Stimulated activated CD4-positive, alpha-beta T cell treated with anti-CD3 and anti-CD28 coated beads, TNF-alpha, amount 100 ng/mL, for 1 hour (primary cell): ENCODE measurements around the gene DLGAP3.

Experiments used
- DNase-seq, 3 donors: peaks; one replicate each; pipeline ENCODE4 v3.0.0-alpha.2; 2020; ENCODE audit warnings: low read depth in 3 of 3, low spot score in 1 of 3

The DLGAP3 gene

GRCh38 chr1:34906222-34906621 lies 23.2 kb downstream of the DLGAP3 start:
- no peak for DNase-seq

- DNase-seq = no peak
These were observed 24.4 kb downstream of the DLGAP3 start for GRCh38 chr1:34905098-34905459.

- DNase-seq = no peak
These were observed 25.0 kb downstream of the DLGAP3 start for GRCh38 chr1:34904236-34905097.

DNA sequence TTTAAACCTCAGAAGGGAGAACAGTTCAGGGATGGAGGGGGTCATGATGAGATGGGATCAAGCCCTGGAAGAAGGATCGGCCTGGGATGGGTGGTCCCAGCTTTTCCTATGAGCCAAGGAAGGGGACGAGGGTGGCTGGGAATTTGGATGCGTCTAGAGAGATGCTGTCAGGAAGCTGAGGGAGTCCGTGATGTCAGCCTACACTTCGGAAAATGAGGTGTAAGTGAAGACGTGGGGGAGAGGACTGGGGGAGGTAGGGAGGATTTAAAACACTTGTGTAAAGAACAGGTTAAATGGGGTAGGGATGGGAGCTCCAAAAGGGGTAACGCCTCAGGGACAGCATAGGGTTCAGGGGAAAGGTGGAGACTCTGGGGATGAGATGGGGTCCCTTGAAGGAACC lies 27.5 kb downstream of the DLGAP3 start:
- no peak for DNase-seq

DNA sequence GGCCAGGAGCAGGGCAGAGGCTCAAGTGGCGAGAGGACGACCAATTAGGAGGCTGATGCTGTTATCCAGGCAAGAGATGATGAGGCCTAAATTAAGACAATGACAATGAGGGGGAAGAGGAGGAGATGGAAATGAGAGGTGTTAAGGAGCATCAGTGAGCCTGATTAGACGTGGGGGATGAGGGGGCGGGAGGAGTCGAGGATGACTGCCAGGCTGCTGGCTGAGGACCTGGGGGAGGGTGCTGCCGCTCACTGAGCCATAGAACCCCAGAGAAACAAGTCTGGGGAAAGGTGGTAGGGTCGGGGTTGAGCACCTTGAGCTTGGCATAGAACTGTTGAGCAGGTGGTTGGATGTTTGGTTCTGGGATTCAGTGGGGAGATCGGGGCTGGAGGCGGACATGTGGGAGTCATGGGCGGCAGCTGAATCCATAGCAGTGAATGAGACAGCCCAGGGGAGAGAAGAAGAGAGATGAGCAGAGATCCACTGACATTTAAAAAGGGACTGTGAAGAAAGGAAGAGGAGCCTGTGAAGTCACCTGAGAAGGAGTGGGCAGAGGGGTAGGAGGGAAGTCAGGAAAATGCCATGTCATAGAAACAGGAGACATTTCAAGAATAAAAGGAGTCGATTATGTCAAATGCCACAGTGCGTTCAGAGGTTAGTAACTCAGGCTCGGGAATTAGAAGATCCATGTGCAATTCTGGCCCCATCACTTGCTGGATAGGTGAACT lies 28.5 kb downstream of the DLGAP3 start:
- no peak for DNase-seq

- no peak for DNase-seq
These were observed 29.5 kb downstream of the DLGAP3 start for GRCh38 chr1:34899906-34900305.

GRCh38 chr1:34899471-34899870 lies 30.0 kb downstream of the DLGAP3 start:
- DNase-seq = no peak

- DNase-seq = no peak
These were observed 31.1 kb downstream of the DLGAP3 start for GRCh38 chr1:34898330-34898761.

- no peak for DNase-seq
These were observed 32.8 kb downstream of the DLGAP3 start for GRCh38 chr1:34896612-34897011.

DNA sequence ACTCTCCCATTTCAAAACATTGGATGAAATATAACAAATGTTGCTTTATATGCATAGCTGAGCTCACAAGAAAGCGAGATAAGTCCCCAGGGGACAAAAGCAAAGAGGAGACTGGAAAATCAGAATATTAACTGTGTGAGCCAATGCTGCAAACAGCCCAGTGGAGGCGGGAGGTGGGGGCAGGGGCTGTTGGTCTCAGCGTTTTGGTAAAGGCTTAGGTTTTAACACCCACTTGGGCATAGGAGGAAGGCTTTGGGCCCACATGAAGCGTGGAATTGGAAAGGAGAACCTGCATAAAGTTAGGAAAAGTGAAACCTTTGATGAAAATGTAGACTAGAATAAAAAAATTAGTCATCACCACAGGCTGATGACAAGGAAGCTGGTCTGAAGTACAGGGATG lies 39.7 kb downstream of the DLGAP3 start:
- no peak for DNase-seq

- DNase-seq = no peak
These were observed 41.9 kb downstream of the DLGAP3 start for GRCh38 chr1:34887593-34887992.

DNA sequence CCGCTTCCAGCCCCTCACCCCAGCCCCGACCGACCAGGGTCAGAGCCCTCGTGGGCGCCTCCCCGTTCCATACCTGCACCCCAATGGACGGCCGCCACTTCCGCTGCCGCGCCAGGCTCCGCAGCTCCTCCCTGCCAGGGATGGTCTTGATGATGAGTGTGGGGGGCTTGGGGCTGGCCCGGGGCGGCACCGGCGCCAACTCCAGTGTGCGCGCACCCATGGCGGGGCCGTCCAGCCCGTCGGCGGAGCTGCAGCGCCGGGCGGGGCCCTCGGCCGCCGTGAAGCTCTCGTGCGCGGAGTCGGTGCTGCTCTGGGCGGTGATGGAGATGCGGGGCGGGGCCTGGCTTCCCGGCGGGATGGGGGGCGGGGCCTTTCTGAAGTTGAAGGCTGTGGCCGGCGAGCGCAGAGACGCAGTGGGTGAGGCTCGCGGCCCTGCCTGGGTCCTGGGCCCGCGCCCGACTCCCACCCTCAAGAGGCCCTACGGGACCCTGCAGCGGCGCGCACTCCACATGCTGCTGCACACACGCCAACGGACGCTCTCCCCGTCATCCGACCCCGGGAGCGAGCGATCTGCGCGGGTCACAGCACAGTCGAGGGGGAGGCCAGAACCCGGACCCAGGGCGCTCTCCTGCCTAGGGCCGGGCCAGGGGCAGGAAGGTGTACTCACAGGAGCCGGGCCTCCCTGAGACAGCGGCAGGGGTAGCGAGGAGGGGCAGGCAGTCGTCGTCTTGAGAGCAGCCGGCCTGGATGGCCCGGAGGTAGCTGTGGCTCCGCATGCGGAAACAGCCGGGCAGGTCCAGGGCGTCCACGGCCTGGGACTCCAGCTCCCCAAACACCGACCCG lies 43.8 kb downstream of the DLGAP3 start:
- peak in 1 of 3 donors; percentile 41 for DNase-seq

DNA sequence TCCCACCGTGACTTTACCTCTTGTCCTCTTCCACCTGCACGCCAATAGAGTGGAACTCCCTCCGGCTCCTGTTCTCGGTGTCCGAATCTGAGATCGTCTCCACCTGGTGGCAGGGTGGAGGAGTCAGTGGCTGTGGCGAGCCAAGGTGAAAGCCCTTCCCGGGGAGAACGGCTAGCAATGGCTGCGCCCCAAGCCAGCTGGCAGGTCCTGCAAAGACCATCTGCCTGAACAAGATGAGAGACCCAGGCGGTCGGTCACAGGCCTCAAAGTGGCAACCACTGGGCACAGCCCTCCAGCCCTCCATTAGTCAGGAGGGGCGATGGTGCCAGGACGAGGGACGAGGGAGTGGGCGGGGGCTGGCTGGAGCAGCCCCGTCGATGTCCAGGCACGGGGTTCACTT lies 44.5 kb downstream of the DLGAP3 start:
- DNase-seq = no peak

- no peak for DNase-seq
These were observed 44.9 kb downstream of the DLGAP3 start for GRCh38 chr1:34884536-34884935.

DNA sequence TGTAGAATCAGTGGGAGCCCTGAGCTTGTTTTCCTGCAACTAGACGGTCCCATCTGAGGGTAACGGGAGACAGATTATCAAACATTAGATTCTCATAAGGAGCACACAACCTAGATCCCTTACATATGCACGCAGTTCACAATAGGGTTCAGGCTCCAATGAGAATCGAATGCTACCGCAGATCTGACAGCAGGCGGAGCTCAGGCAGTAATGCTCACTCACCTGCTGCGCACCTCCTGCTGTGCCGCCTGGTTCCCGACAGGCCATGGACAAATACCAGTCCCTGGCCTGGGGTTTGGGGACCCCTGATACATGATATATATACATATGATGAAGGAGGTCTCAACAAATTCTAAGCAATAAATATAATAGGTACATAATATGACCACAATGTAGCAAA lies 50.2 kb downstream of the DLGAP3 start:
- no peak for DNase-seq

DNA sequence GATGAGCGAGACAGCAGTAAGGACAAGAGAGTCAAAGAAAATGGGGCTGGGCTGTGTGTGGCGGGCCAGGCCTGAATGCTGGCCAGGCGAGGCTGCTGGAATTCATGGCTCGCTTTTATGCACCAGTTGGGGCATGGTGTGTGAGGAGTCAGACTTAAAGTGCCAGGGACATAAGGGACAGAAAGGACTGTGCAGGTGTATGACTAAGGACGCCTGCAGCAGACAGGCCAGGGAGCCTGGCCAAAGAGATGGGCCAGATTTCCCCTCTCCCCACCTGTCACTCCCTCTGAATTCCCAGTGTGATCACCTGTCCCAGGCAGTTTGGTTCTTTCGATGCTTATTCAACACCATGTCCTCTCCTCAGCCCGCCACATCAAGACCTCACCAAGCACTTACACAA lies 53.0 kb downstream of the DLGAP3 start:
- DNase-seq = no peak

GRCh38 chr1:34874296-34874952 lies 55.0 kb downstream of the DLGAP3 start:
- no peak for DNase-seq

DNA sequence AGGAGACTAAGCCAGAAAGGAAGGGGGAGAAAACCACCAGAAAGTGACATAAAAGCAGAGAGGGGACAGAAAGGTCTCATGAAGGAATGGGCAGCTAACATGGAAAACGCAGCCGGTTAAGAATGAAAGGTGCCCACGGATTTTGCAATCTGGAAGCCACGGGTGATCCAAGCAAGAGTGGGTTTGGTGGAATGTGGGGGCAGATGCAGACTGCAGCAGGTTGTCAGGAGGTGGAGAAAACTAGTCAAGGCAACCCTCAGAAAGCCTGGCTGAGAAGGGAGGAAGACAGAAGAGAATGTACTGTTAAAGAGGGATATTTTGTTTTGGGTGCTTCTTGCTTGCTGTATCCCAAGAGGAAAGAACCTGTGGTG lies 57.3 kb downstream of the DLGAP3 start:
- no peak for DNase-seq

DNA sequence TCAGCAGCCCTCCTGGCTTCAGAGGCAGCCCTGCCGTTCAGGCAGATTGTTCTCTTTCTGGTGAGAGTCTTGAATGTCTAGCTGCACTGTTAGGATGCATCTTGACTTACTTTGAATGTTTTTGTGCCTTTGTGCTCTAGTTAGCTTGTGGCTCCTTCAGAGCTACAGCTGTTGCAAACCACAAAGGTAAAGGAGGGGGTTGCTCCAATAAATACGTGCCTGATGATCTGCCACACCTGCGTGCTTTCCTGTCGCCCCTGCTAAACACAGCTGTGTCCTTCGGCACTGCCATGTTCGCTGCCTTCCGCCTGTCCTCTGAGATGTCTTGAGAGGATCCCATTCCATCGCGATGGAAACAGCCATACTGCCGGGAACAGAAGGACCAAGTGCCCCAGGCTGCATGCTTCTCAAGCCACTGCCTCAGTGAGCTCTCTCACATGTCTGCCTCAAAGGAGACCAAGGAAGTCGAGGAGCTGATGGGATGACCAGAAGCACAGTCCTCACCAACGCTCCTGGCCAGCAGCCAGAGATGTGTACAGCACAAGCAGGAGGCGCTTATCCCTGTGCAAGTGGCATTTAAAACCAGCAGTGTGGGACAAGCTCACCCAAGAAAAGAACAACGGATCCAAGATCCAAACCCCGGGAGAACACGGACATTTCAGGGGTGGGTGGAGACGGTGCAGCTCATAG lies 57.9 kb downstream of the DLGAP3 start:
- no peak for DNase-seq

DNA sequence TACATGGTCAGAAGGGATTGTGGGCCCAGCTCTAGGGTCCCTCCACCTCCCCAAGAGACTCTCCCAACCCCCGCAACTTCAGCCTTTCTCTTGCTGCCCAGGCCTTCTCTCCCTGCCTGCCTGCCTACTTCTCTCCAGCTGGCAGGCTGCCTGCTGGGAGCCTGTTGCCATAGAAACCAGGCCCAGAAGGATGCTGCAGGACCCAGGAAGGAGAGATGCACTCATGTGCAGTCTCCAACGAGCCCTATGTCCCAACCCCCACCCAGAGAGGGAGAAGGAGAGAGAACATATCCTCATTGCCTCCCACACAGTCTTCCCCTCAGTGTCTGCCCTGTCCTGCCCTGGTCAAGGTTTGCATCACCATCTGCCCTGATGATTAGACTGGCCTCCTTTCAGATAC lies 59.1 kb downstream of the DLGAP3 start:
- no peak for DNase-seq

DNA sequence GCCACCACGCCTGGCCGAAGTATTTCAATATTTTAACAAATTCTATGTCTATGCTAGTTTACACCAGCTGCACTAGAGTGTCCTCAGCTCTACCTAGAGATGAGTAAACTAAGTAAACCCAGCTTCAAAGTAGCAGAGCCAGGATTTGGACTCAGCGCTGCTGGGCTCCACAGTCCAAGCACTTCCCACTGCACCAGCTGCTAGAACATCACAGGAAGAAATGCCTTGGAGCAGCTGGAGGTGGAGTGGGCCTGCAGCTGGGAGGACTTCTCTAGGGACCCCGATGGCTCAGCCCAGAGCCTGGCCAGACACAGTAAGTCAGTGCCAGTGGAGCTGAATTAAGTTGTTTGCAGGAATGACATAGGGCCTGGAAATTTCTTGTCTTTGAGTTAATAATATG lies 59.7 kb downstream of the DLGAP3 start:
- DNase-seq = no peak
